SK-N-SH treated with all-trans-retinoic acid at 6 μM for 48 hours (cell line): ENCODE results near the gene FSIP1.

Experiments used
- ARNTL ChIP-seq: fragments of 450-650 bp; formaldehyde crosslinking; IDR thresholded peaks from 2 replicates; pipeline ENCODE4 v1.5.0; 2020; ENCODE audit warnings: low read depth, mild to moderate bottlenecking, moderate library complexity, borderline replicate concordance
- BACH2 ChIP-seq: fragments of 250-450 bp; sonication (Bioruptor Pico); IDR thresholded peaks from 2 replicates; pipeline ENCODE4 v1.9.0; 2021; ENCODE audit warnings: mild to moderate bottlenecking, borderline replicate concordance
- CSRNP3 ChIP-seq: fragments of 250-450 bp; sonication (Bioruptor Pico); IDR thresholded peaks from 2 replicates; pipeline ENCODE4 v1.5.1; 2021; ENCODE audit warnings: mild to moderate bottlenecking, moderate library complexity
- GLIS3 ChIP-seq: fragments of 250-450 bp; sonication (Bioruptor Pico); IDR thresholded peaks from 2 replicates; pipeline ENCODE4 v1.5.0; 2020; ENCODE audit warnings: mild to moderate bottlenecking, moderate library complexity
- ISL1 ChIP-seq: fragments of 250-450 bp; sonication (Bioruptor Pico); IDR thresholded peaks from 2 replicates; pipeline ENCODE4 v2.1.2; 2022; ENCODE audit warnings: mild to moderate bottlenecking, moderate library complexity
- OSR1 ChIP-seq: fragments of 250-450 bp; sonication (Bioruptor Pico); IDR thresholded peaks from 2 replicates; pipeline ENCODE4 v1.8.0; 2022; ENCODE audit warnings: moderate library complexity, mild to moderate bottlenecking, inconsistent platforms
- PATZ1 ChIP-seq: fragments of 250-450 bp; sonication (Bioruptor Pico); IDR thresholded peaks from 2 replicates; pipeline ENCODE4 v1.8.0; 2020; ENCODE audit warnings: mild to moderate bottlenecking, moderate library complexity, borderline replicate concordance
- RARB ChIP-seq: fragments of 250-450 bp; sonication (Bioruptor Pico); IDR thresholded peaks from 2 replicates; pipeline ENCODE4 v1.8.0; 2021; ENCODE audit warnings: mild to moderate bottlenecking, moderate library complexity
- SNAI2 ChIP-seq: fragments of 250-450 bp; sonication (Bioruptor Pico); IDR thresholded peaks from 2 replicates; pipeline ENCODE4 v1.5.0; 2020; ENCODE audit warnings: mild to moderate bottlenecking, moderate library complexity
- TSHZ2 ChIP-seq: fragments of 250-450 bp; sonication (Bioruptor Pico); IDR thresholded peaks from 2 replicates; pipeline ENCODE4 v1.5.0; 2020; ENCODE audit warnings: mild to moderate bottlenecking, moderate library complexity
- ZFP3 ChIP-seq: fragments of 250-450 bp; sonication (Bioruptor Pico); IDR thresholded peaks from 2 replicates; pipeline ENCODE4 v1.5.0; 2020; ENCODE audit warnings: mild to moderate bottlenecking, moderate library complexity
- ZFP30 ChIP-seq: fragments of 450-650 bp; formaldehyde crosslinking; IDR thresholded peaks from 2 replicates; pipeline ENCODE4 v1.5.0; 2022; ENCODE audit warnings: mild to moderate bottlenecking, moderate library complexity
- ZNF8 ChIP-seq: fragments of 450-650 bp; formaldehyde crosslinking; IDR thresholded peaks from 2 replicates; pipeline ENCODE4 v1.5.0; 2020; ENCODE audit warnings: mild to moderate bottlenecking, moderate library complexity

GRCh38 chr15:39781147-39781966 lies 1.3 kb downstream of the FSIP1 start:
- no peak for TF ChIP-seq PATZ1 (CRISPR knock-in tag)
- no peak for TF ChIP-seq GLIS3 (CRISPR knock-in tag)
- no peak for TF ChIP-seq TSHZ2 (CRISPR knock-in tag)
- no peak for TF ChIP-seq ZFP30 (CRISPR knock-in tag)
- TF ChIP-seq CSRNP3 (CRISPR knock-in tag): no peak
- no peak for TF ChIP-seq ISL1
- TF ChIP-seq OSR1: no peak
- no peak for TF ChIP-seq SNAI2 (CRISPR knock-in tag)
- no peak for TF ChIP-seq ZNF8
- no peak for TF ChIP-seq BACH2
- TF ChIP-seq ZFP3 (CRISPR knock-in tag): no peak
- TF ChIP-seq RARB (CRISPR knock-in tag): no peak
- TF ChIP-seq ARNTL (CRISPR knock-in tag): no peak
